NCI-H774 (cell line): Measurements from ENCODE around the gene ISL2.

Source experiments
- DNase-seq: peaks from one replicate; lab custom pipeline; 2025; lab: John Stamatoyannopoulos, UW

Gene ISL2

GRCh38 chr15:76342058-76342381, 5.4 kb downstream of the ISL2 start:
- DNase-seq = no peak

GRCh38 chr15:76342382-76343201, 6.0 kb downstream of the ISL2 start:
- no peak for DNase-seq

- DNase-seq = no peak
These were observed 6.9 kb downstream of the ISL2 start for GRCh38 chr15:76343313-76343996.

- DNase-seq = no peak
These were observed 8.5 kb downstream of the ISL2 start for GRCh38 chr15:76344893-76345582.

GRCh38 chr15:76345583-76345879, 9.0 kb downstream of the ISL2 start:
- DNase-seq = no peak

GRCh38 chr15:76345880-76346668, 9.5 kb downstream of the ISL2 start:
- DNase-seq = no peak

GRCh38 chr15:76346669-76347481, 10.3 kb downstream of the ISL2 start:
- no peak for DNase-seq

GRCh38 chr15:76347482-76348055, 11.0 kb downstream of the ISL2 start:
- no peak for DNase-seq

- no peak for DNase-seq
These were observed 12.9 kb downstream of the ISL2 start for GRCh38 chr15:76349301-76350070.

GRCh38 chr15:76353023-76353577, 16.5 kb downstream of the ISL2 start:
- DNase-seq = no peak

GRCh38 chr15:76353903-76354302, 17.3 kb downstream of the ISL2 start:
- DNase-seq = no peak

GRCh38 chr15:76354823-76355440, 18.4 kb downstream of the ISL2 start:
- no peak for DNase-seq

GRCh38 chr15:76358453-76358852, 21.9 kb downstream of the ISL2 start:
- DNase-seq = no peak

- no peak for DNase-seq
These were observed 22.6 kb downstream of the ISL2 start for GRCh38 chr15:76359152-76359551.

- no peak for DNase-seq
These were observed 23.8 kb downstream of the ISL2 start for GRCh38 chr15:76360416-76360815.

GRCh38 chr15:76363251-76363650, 26.7 kb downstream of the ISL2 start:
- no peak for DNase-seq

GRCh38 chr15:76366714-76367113, 30.1 kb downstream of the ISL2 start:
- no peak for DNase-seq

GRCh38 chr15:76368122-76368621, 31.6 kb downstream of the ISL2 start:
- no peak for DNase-seq

- DNase-seq = no peak
These were observed 39.5 kb downstream of the ISL2 start for GRCh38 chr15:76376029-76376428.
